MCF 10A (cell line): Measurements from ENCODE around the gene C14orf39. TPM values are rescaled to one million over a fixed set of nuclear protein-coding genes. Genes with fewer than 3 reads are reported as not detected.
"Not testable (repeated sequence)": the region's sequence is repeated elsewhere in the genome, so short reads cannot be mapped to it uniquely, and the experiment has no call there.

Source experiments
- BruUV-seq: library from RNA; stranded (reverse); fragments of 400-500 nt; replicated peaks from 2 replicates; lab custom pipeline; 2021; lab: Mats Ljungman, UMichigan
- CTCF ChIA-PET: fragments of 300-600 bp; sonication (Branson Sonifier 250); formaldehyde crosslinking; extraction: SDS; loops from one replicate; lab custom pipeline; 2021; ENCODE audit warnings: antibody characterized with exemption, inconsistent platforms; lab: Yijun Ruan, JAX
- POLR2A ChIA-PET: fragments of 300-600, 350-650 bp; sonication (Branson Sonifier 250); formaldehyde crosslinking; extraction: SDS; loops from one replicate; lab custom pipeline; 2020; ENCODE audit warnings: antibody characterized with exemption, inconsistent platforms; lab: Yijun Ruan, JAX
- DNase-seq: peaks from one replicate; pipeline ENCODE4 v3.0.0-alpha.2; 2018; ENCODE audit not compliant: unreplicated experiment
- H3K27ac Mint-ChIP-seq: one replicate; pipeline ENCODE4 v1.8.0; 2022; ENCODE audit warnings: mild to moderate bottlenecking, low read depth, mixed read lengths; ENCODE audit not compliant: unreplicated experiment
- H3K27me3 Mint-ChIP-seq: one replicate; pipeline ENCODE4 v1.8.0; 2022; ENCODE audit warnings: mixed read lengths; ENCODE audit not compliant: insufficient read depth, unreplicated experiment
- H3K36me3 Mint-ChIP-seq: one replicate; pipeline ENCODE4 v1.8.0; 2022; ENCODE audit warnings: mild to moderate bottlenecking, moderate library complexity, mixed read lengths; ENCODE audit not compliant: insufficient read depth, unreplicated experiment
- H3K4me1 Mint-ChIP-seq: one replicate; pipeline ENCODE4 v1.8.0; 2022; ENCODE audit warnings: mixed read lengths; ENCODE audit not compliant: insufficient read depth, unreplicated experiment
- H3K4me3 Mint-ChIP-seq: one replicate; pipeline ENCODE4 v1.8.0; 2022; ENCODE audit warnings: mild to moderate bottlenecking, moderate library complexity, mixed read lengths; ENCODE audit not compliant: unreplicated experiment
- H3K9me3 Mint-ChIP-seq: one replicate; pipeline ENCODE4 v1.8.0; 2022; ENCODE audit warnings: mixed read lengths; ENCODE audit not compliant: unreplicated experiment
- intact Hi-C: fragments of 100-400 bp; cut with micrococcal nuclease; formaldehyde crosslinking; loops from 2 replicates; pipeline ENCODE4 v1.14.1; 2022
- total RNA-seq: library from RNA; stranded (reverse); gene quantifications from 2 replicates; pipeline ENCODE4 v1.2.3, GENCODE V29; 2022
- TF ChIP-seq, protein P1 (sequence below): fragments of 200-600 bp; IDR thresholded peaks from one replicate; pipeline ENCODE4 v1.8.0; 2022; ENCODE audit warnings: antibody characterized with exemption, mild to moderate bottlenecking; ENCODE audit not compliant: unreplicated experiment

C14orf39 gene
- total RNA-seq, 1 experiment from 2014 or later, result not detected

DNA sequence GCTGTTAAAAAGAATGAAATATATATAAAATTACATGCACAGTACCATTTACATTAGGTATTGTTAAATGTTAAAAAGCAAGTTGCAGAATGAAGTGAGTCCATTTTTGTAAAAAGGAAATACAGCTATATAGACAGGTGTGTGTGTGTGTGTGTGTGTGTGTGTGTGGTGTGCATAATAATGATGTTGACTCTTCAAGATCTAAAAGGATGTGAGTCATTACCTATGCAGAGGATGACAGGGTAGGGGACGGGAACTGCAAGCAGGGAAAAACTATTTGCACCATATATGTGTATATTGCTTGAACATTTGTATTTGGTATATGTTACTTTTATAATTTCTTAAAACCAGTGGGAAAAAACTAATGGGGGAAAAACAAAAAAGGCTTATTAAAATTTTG lies 3.1 kb downstream of the C14orf39 start:
- H3K27ac Mint-ChIP-seq, result no peak overlapping the region
- H3K4me1 Mint-ChIP-seq, result no peaks in the 10 kb centered on the region
- H3K36me3 Mint-ChIP-seq, result peaks cover 7% of the 10 kb centered on the region
- DNase-seq, result peak; percentile 54
- peaks cover 66% of the 10 kb centered on the region for H3K27me3 Mint-ChIP-seq
- CTCF ChIA-PET, result interaction anchor here (0.7 kb wide), 1 partner anchor 133 kb away, joined by 4 read pairs; no protein-coding TSS in a partner anchor
- intact Hi-C loops, result no loop called here
- H3K4me3 Mint-ChIP-seq, result no peak overlapping the region
- no peaks in the 10 kb centered on the region for H3K9me3 Mint-ChIP-seq
- no TSS peak for BruUV-seq
- POLR2A ChIA-PET, result no interaction called here
- TF ChIP-seq, protein P1, sequence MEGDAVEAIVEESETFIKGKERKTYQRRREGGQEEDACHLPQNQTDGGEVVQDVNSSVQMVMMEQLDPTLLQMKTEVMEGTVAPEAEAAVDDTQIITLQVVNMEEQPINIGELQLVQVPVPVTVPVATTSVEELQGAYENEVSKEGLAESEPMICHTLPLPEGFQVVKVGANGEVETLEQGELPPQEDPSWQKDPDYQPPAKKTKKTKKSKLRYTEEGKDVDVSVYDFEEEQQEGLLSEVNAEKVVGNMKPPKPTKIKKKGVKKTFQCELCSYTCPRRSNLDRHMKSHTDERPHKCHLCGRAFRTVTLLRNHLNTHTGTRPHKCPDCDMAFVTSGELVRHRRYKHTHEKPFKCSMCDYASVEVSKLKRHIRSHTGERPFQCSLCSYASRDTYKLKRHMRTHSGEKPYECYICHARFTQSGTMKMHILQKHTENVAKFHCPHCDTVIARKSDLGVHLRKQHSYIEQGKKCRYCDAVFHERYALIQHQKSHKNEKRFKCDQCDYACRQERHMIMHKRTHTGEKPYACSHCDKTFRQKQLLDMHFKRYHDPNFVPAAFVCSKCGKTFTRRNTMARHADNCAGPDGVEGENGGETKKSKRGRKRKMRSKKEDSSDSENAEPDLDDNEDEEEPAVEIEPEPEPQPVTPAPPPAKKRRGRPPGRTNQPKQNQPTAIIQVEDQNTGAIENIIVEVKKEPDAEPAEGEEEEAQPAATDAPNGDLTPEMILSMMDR, result no peak

DNA sequence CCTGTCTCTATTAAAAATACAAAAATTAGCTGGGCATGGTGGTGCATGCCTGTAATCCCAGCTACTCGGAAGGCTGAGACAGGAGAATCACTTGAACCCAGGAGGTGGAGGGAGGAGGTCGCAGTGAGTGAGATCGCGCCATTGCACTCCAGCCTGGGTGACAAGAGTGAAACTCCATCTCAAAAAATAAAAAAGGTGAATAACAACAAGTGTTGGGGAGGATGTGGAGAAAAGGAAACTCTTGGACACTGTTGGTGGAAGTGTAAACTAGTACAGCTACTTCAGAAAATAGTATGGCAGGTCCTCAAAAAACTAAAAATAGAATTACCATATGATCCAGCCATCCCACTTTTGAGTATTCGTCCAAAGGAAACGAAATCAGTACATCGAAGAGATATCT lies 5.6 kb downstream of the C14orf39 start:
- H3K27ac Mint-ChIP-seq, BruUV-seq, H3K4me1 Mint-ChIP-seq, CTCF ChIA-PET, H3K9me3 Mint-ChIP-seq, intact Hi-C loops, DNase-seq, H3K36me3 Mint-ChIP-seq, POLR2A ChIA-PET, H3K4me3 Mint-ChIP-seq: not testable (repeated sequence)
- H3K27me3 Mint-ChIP-seq, result peaks cover 91% of the 10 kb centered on the region

DNA sequence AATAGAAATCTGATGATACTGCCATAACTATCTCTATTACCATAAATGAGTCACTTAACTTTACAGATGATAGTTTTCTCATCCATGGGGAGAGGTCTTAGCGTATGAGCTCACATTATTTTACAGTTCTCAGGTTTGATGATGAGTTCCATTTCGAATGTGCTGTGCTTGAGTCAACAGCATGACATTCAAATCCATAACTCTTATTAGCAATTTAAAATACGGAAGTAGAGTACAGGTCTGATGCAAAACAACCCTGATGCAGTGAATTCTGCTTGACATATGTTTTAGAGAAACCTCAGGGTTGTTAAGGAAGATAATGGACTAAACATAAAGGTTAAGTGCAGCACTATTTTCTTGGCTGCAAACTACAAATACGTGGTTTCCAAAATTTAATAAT lies 30.0 kb downstream of the C14orf39 start:
- TF ChIP-seq, protein P1, result no peak
- no peak for DNase-seq
- ChIA-PET CTCF (interaction anchor here (0.8 kb wide), 1 partner anchor 388 kb away, joined by 3 read pairs; no protein-coding TSS in a partner anchor), POLR2A (no interaction called here)
- Mint-ChIP-seq H3K9me3 (no peaks in the 10 kb centered on the region), H3K27ac (no peak overlapping the region), H3K36me3 (no peaks in the 10 kb centered on the region), H3K4me3 (no peak overlapping the region), H3K4me1 (no peaks in the 10 kb centered on the region), H3K27me3 (peaks cover 79% of the 10 kb centered on the region)
- intact Hi-C loops, result no loop called here
- BruUV-seq, result no TSS peak

DNA sequence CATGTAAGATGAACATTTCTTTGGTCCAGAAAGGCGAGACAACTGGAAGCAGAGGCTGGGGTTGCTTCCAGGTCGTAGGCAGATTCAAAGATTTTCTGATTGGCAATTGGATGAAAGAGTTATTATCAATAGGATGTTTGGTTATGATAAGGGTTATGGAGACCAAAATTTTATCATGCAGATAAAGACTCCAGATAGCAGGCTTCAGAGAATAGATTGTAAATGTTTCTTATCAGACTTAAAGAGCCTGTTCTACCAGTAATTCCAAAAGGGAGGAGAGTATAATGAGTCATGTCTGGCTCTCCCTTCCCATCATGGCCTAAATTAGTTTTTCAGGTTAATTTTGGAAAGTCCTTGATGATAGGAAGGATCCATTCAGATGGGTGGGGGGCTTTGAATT lies 55.6 kb downstream of the C14orf39 start:
- ChIA-PET CTCF (no interaction called here), POLR2A (no interaction called here)
- no peak for DNase-seq
- Mint-ChIP-seq H3K4me1 (no peaks in the 10 kb centered on the region), H3K36me3 (no peaks in the 10 kb centered on the region), H3K27me3 (no peaks in the 10 kb centered on the region), H3K4me3 (no peak overlapping the region), H3K9me3 (no peaks in the 10 kb centered on the region), H3K27ac (no peak overlapping the region)
- TF ChIP-seq, protein P1, result no peak
- BruUV-seq, result no TSS peak
- intact Hi-C loops, result no loop called here

DNA sequence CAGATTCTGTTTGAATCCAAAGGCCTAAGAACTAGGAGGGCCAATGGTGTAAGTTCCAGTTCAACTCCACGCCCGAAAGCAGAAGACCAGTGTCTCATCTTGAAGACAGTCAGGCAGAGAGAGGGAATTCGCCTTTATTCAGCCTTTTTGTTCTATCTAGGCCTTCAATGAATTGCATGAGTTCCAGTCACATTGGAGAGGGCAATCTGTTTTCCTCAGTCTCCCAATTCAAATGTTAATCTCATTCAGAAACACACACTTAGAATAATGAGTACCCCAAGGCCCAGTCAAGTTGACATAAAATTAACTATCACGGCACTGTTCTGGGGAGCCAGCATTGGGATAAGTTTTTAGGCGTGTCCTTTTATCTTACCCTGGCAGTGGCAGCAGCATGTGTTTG lies 65.8 kb downstream of the C14orf39 start:
- H3K4me3 Mint-ChIP-seq, result no peak overlapping the region
- H3K9me3 Mint-ChIP-seq, result peaks cover 12% of the 10 kb centered on the region
- intact Hi-C loops, result no loop called here
- BruUV-seq, result no TSS peak
- no peaks in the 10 kb centered on the region for H3K4me1 Mint-ChIP-seq
- no peak for DNase-seq
- H3K36me3 Mint-ChIP-seq, result no peaks in the 10 kb centered on the region
- ChIA-PET CTCF (no interaction called here), POLR2A (no interaction called here)
- TF ChIP-seq, protein P1, result no peak
- peaks cover 11% of the 10 kb centered on the region for H3K27me3 Mint-ChIP-seq
- no peak overlapping the region for H3K27ac Mint-ChIP-seq

DNA sequence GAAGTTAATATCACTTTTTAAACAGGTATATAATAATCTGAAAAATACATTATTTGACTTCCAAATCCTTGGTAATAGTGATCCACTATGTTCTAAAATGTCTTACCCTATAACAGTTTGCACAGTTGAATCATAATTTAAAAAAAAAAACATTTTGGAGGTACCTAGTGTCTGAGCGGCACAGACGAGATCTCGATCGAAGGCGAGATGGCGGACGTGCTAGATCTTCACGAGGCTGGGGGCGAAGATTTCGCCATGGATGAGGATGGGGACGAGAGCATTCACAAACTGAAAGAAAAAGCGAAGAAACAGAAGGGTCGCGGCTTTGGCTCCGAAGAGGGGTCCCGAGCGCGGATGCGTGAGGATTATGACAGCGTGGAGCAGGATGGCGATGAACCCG lies 88.3 kb downstream of the C14orf39 start:
- intact Hi-C loops, DNase-seq, H3K27ac Mint-ChIP-seq, H3K27me3 Mint-ChIP-seq, H3K4me1 Mint-ChIP-seq, H3K36me3 Mint-ChIP-seq, BruUV-seq, H3K4me3 Mint-ChIP-seq, POLR2A ChIA-PET: not testable (repeated sequence)
- peaks cover 21% of the 10 kb centered on the region for H3K9me3 Mint-ChIP-seq
- CTCF ChIA-PET, result interaction anchor here (0.9 to 1.2 kb wide), 2 partner anchors 12 to 48 kb away, joined by 4 read pairs; no protein-coding TSS in a partner anchor
